ENCODE data around the gene POFUT1. TPM values are rescaled to one million over a fixed set of nuclear protein-coding genes. Genes with fewer than 3 reads are reported as not detected.

Gene POFUT1
- total RNA-seq, 1 donor from 2014 or later, result 24.9 TPM

DNA sequence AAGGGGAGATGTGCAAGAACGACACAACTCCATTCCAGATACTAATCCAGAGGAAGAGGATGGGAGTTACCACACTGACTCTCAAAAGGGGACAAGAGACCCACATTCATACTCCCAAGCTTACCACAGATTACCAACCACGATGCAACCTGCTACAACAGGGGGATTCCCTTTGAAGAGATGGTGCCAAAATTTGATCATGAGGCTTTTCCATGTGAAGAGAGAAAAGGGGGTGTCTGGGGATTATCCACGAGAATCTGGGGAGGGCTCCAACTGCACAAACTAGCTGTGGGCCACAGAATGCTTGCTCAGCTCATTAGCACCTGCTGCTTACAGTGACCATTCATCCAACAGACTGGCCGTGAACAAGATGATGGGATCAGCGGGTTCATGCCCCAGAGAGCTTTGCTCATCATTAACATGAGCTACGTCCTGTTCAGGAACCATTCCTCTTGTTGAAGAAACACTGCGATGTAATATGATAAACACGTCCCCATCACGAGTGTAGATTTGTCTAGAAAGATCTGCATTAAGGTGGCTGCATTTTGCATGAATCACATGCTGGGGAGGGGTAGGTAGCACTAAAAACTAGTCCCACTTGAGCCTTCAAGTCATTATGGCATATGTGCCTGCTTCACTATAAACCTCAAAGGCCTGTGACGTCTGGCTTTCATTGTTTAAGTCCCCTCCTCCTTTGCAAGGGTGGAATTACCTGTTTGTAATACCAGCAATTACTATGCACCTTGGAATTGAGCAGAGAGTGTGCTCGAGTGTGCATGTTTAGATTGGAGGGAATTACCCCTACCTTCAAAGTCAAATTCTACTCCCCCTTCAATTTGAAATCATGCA is 4.1 kb upstream of the POFUT1 start:
- intact Hi-C loops (cut with DNase I), result loop anchor here (10.0 kb wide), 1 partner anchor 81 kb away; no protein-coding TSS in a partner anchor
- DNase-seq (no peak), ATAC-seq (ENCODE audit: poor library complexity) (no peak)

- intact Hi-C loops (cut with DNase I), result loop anchor here (10.0 kb wide), 1 partner anchor 80 kb away; no protein-coding TSS in a partner anchor
- DNase-seq, result no peak
- peak; percentile 13 for ATAC-seq (ENCODE audit: poor library complexity)
These were observed 3.2 kb upstream of the POFUT1 start for GRCh38 chr20:32204205-32205109.

DNA sequence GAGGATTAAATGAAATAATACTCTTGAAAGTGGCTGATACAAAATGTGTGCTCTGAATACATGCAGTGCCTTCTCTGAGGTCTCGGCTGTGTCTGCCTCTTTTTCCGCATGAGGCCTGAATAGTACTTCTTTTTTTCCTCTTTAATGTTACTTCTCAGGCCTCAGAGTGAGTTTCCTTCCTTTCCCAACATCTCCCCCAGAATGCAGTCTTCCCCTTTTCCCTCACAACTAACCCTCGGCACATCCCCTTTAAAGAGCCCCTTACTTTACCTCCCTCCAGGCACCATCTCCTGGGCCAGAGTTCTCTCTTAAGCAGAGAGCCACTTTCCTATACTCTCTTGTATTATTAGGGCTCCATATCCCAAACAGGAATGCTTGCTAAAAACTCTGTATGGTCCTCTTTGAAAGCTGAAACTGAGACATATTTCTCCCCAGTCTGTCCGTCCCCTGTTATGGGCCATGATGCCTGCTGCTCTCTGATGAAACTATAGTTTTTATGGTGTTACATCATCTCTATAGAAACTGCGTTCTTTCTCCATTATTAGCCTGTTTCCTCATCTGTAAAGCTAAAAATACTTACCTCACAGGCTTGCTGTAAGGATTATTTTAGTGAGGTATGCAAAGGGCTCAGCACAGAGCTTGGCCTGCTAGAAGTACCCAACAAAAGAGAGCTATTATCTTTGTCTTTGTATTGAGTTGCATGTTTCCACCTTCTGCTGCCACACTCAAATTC is 2.4 kb upstream of the POFUT1 start:
- intact Hi-C loops (cut with DNase I), result loop anchor here (10.0 kb wide), 1 partner anchor 80 kb away; no protein-coding TSS in a partner anchor
- DNase-seq (no peak), ATAC-seq (ENCODE audit: poor library complexity) (peak; percentile 22)

GRCh38 chr20:32205843-32206759 is 1.6 kb upstream of the POFUT1 start:
- ATAC-seq (ENCODE audit: poor library complexity), result no peak
- DNase-seq, result no peak
- intact Hi-C loops (cut with DNase I), result loop anchor here (10.0 kb wide), 1 partner anchor 79 kb away; no protein-coding TSS in a partner anchor

DNA sequence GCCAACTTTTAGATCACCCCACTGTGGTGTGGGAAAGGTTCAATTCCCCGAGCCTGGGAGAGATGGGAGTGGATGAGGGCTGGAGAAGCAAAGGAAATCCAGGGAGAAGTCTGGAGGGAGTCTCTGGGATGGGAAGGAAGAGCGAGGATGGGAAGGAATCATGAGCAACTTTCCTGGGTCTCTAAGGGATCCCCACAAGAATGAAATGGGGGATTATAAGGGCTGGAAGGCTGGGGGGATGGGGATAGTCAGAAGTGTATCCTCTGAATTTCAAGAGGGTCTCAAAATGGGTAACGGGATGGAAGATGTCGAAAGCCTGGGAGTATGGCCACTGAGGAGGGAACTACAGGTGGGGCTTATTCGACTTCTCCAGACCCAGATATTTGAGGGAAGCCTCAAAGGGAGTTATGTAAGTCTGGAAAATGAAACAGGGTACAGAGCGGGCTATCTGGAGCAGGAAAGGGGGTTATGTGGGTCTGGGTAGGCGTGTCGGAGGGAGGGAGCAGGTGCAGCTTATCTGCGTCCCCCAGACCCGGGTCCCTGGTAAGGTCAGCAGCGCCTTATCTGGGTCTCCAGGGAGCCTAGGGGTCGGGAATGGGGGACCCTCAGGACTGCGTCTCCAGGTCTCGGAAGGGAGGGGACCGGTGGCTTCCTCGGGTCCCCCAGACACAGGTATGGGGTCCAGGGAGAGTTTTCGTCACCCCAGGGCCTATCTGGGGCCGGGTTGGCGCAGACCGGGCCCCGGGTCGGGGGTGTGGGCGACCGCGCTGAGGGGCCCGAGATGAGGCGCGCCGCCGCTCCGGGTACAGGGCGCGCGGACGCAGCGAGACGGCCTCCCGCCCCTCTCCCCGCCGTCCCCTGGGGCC is 687 bp upstream of the POFUT1 start:
- intact Hi-C loops (cut with DNase I), result loop anchor here (10.0 kb wide), 1 partner anchor 78 kb away; no protein-coding TSS in a partner anchor
- ATAC-seq (ENCODE audit: poor library complexity) (no peak), DNase-seq (no peak)

- ATAC-seq (ENCODE audit: poor library complexity) (no peak), DNase-seq (no peak)
- intact Hi-C loops (cut with DNase I), result loop anchor here (10.0 kb wide), 1 partner anchor 76 kb away; no protein-coding TSS in a partner anchor
These were observed 947 bp downstream of the POFUT1 start for GRCh38 chr20:32208499-32209154.

DNA sequence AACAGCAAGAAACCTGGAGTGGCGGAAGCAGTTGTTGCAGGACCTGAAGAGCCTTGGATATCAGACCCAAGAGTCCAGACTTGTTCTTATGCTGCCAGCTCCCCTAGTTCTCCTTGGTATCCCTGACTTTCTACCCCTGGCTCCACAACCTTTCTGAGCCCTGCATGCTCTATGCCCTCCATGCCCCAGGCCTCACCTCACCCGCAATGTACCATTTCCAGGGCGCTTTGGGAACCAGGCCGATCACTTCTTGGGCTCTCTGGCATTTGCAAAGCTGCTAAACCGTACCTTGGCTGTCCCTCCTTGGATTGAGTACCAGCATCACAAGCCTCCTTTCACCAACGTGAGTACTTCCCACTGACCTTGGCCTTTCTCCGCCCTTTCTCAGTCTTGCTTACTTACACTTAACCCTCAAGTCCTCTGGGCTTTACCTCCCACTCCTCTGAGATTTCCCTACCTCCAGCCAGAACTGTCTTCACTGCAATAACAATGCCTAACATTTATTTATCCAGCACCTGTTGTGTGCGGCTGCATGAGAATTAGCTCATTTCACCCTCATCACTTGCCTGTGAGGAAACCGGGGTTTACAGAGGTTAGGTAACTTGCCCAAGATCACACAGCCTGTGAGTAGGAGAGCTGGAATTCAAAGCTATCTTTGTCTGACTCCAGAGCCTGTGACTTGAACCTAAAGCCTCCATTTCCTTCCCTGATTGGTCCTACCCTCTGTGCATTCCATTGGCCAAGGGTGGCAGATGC is 2.3 kb downstream of the POFUT1 start:
- intact Hi-C loops (cut with DNase I), result loop anchor here (10.0 kb wide), 1 partner anchor 75 kb away; no protein-coding TSS in a partner anchor
- DNase-seq (no peak), ATAC-seq (ENCODE audit: poor library complexity) (no peak)

DNA sequence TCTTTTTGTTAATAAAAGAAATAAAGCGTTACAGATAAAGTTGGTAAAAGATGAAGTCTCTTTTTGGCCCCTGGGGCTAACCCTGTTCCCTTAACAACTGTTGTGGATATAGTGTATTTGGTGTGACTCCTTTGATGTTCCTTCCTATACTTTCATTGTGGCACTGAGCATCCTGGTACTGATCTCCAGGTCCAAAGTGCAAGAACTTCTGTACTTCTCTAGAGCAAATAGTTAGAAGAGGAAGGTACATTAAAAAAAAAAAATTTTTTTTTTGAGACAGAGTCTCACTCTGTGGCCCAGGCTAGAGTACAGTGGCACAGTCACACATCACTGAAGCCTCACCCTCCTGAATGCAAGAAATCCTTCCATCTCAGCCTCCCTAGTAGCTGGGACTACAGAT is 6.2 kb downstream of the POFUT1 start:
- ATAC-seq (ENCODE audit: poor library complexity), result no peak
- no peak for DNase-seq
- intact Hi-C loops (cut with DNase I), result no loop called here

DNA sequence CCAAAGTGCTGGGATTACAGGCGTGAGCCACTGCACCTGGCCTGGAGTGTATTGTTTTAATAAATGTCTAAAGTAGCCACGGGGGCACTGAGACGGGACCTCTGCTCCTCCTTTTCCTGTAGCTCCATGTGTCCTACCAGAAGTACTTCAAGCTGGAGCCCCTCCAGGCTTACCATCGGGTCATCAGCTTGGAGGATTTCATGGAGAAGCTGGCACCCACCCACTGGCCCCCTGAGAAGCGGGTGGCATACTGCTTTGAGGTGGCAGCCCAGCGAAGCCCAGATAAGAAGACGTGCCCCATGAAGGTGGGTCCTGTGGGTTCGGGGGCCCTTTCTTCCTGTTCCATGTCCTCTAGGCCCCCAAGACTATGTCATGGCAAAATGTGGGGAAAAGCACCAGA is 7.5 kb downstream of the POFUT1 start:
- ATAC-seq (ENCODE audit: poor library complexity) (no peak), DNase-seq (no peak)
- intact Hi-C loops (cut with DNase I), result no loop called here

- intact Hi-C loops (cut with DNase I), result no loop called here
- no peak for ATAC-seq (ENCODE audit: poor library complexity)
- no peak for DNase-seq
These were observed 8.0 kb downstream of the POFUT1 start for GRCh38 chr20:32215729-32216128.

GRCh38 chr20:32216179-32217142 is 8.8 kb downstream of the POFUT1 start:
- no peak for ATAC-seq (ENCODE audit: poor library complexity)
- intact Hi-C loops (cut with DNase I), result no loop called here
- DNase-seq, result no peak

DNA sequence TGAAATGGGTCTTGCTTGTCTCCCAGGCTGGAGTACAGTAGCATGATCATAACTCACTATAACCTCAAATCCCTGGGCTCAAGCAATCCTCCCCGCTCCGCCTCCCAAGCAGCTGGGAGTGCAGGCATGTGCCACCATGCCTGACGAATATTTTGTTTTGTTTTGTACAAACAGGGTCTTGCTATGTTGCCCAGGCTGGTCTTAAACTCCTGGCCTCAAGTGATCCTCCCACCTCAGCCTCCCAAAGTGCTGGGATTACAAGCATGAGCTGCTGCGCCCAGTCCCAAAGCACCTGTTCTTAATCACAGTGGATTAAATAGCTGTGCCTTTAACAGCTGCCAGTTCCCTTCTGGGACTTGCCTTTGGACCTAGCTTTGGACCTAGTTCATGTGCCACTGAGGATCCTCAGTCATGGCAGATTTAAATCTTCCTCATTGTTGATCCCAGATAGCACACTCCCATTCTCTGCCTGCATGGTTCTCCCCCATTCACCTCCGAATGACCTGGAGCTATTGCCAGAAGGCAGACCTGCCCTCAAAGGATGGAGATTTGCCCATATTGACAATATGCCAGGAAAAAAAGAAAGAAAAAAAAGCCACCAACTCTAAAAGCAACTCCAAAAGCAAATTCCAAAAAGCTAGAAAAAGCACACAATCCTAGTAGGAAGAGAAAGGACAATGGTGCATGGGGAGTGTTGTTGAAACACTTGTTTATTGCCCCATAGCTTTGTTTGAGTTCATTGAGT is 10.6 kb downstream of the POFUT1 start:
- intact Hi-C loops (cut with DNase I), result no loop called here
- DNase-seq (no peak), ATAC-seq (ENCODE audit: poor library complexity) (no peak)

GRCh38 chr20:32224463-32224862 is 16.8 kb downstream of the POFUT1 start:
- DNase-seq, result no peak
- no peak for ATAC-seq (ENCODE audit: poor library complexity)
- intact Hi-C loops (cut with DNase I), result loop anchor here (10.0 kb wide), 1 partner anchor 50 kb away; the partner anchor contains the start of gene KIF3B

- no peak for DNase-seq
- ATAC-seq (ENCODE audit: poor library complexity), result no peak
- intact Hi-C loops (cut with DNase I), result loop anchor here (10.0 kb wide), 1 partner anchor 48 kb away; the partner anchor contains the start of gene KIF3B
These were observed 18.7 kb downstream of the POFUT1 start for GRCh38 chr20:32226391-32226790.
